Body of pancreas (tissue), 4 donors: ENCODE data around the gene BLM.

ENCODE experiments used
- POLR2A ChIP-seq, 3 donors: fragments of 450-650 bp; IDR thresholded peaks; one replicate each; pipeline ENCODE4 v1.6.1; 2016; ENCODE audit warnings: antibody characterized with exemption in 3 of 3, mild to moderate bottlenecking in 2 of 3
- TF ChIP-seq, protein P1 (sequence below), 7 experiments: fragments of 450-650 bp in 4 of 7; fragments of 200-600 bp in 3 of 7; sonication (generic) in 3 of 7; IDR thresholded peaks; one replicate each; pipeline ENCODE4 v1.5.1; 2016 to 2019; ENCODE audit warnings: antibody characterized with exemption in 7 of 7

DNA sequence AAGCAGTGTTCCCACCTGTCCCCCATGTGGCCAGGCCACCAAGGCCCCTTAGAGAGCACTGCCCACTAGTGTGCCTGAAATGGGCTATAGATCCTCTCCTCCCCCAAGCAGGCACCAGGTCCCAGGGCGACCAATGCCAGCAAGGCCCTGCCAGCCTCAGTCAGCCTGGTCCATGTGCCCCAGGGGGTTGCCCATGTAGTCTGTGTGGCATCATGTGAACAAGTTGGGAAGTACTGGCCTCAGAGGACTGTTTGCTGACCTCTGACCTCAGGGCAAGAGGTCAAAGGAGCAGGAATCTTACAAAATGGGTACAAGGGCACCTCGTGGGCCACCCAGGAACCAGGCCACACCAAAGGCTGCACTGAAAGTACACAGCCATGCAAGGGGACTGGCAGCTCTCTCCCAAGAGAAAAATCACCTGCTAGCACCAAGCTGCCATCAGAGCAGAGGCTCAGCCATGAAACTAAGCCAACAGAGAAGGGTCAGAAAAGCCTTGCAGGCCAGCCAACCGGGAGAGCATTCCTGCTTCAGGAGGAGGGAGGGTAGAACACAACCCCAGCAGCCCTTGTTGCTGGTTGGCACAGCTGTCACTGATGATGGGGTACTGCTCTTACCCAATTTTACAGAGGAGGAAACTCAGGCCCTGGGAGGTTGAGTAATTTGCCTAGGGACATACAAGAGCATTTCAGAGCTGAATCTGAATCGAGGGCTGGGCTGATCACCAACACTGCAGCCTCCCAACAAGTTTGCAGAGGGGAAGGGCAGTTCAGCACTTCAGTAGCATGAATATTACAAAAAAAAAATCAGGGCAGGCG, 146.0 kb downstream of the BLM start:
- TF ChIP-seq, protein P1, sequence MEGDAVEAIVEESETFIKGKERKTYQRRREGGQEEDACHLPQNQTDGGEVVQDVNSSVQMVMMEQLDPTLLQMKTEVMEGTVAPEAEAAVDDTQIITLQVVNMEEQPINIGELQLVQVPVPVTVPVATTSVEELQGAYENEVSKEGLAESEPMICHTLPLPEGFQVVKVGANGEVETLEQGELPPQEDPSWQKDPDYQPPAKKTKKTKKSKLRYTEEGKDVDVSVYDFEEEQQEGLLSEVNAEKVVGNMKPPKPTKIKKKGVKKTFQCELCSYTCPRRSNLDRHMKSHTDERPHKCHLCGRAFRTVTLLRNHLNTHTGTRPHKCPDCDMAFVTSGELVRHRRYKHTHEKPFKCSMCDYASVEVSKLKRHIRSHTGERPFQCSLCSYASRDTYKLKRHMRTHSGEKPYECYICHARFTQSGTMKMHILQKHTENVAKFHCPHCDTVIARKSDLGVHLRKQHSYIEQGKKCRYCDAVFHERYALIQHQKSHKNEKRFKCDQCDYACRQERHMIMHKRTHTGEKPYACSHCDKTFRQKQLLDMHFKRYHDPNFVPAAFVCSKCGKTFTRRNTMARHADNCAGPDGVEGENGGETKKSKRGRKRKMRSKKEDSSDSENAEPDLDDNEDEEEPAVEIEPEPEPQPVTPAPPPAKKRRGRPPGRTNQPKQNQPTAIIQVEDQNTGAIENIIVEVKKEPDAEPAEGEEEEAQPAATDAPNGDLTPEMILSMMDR (IDR thresholded peaks at IDR 0.05) = no peak
- no peak for TF ChIP-seq POLR2A (IDR thresholded peaks at IDR 0.05)
